HEK293 (cell line): ENCODE data around the gene GALK1.
A peak's percentile ranks its signal among the peaks of the same experiment; 100 is the strongest.

Experiments
- GLI2 ChIP-seq: fragments of 450-650 bp; formaldehyde crosslinking; IDR thresholded peaks from 2 replicates; pipeline ENCODE4; 2017; ENCODE audit warnings: missing biosample characterization, missing genetic modification characterization, low read depth, borderline replicate concordance
- HOXC10 ChIP-seq: sonication (generic); formaldehyde crosslinking; IDR thresholded peaks from 2 replicates; pipeline ENCODE4 v1.8.1; 2023; ENCODE audit warnings: mild to moderate bottlenecking, missing genetic modification reagents
- MYNN ChIP-seq: fragments of 450-650 bp; formaldehyde crosslinking; IDR thresholded peaks from 2 replicates; pipeline ENCODE4 v1.5.1; 2016; ENCODE audit warnings: missing biosample characterization, missing genetic modification characterization, borderline replicate concordance
- TCF7L2 ChIP-seq: IDR thresholded peaks from 2 replicates; pipeline ENCODE4 v1.6.1; 2011; ENCODE audit warnings: low read depth, mild to moderate bottlenecking, inconsistent platforms, low read length, moderate library complexity, borderline replicate concordance
- ZBTB49 ChIP-seq: fragments of 450-650 bp; formaldehyde crosslinking; IDR thresholded peaks from 2 replicates; pipeline ENCODE4 v1.5.1; 2016; ENCODE audit warnings: missing biosample characterization, missing genetic modification characterization, low read depth
- ZBTB8A ChIP-seq: fragments of 450-650 bp; formaldehyde crosslinking; IDR thresholded peaks from 2 replicates; pipeline ENCODE4 v1.5.1; 2016; ENCODE audit warnings: missing biosample characterization, missing genetic modification characterization
- ZNF10 ChIP-seq: fragments of 450-650 bp; formaldehyde crosslinking; IDR thresholded peaks from 2 replicates; pipeline ENCODE4 v1.5.1; 2017; ENCODE audit warnings: missing biosample characterization, missing genetic modification characterization
- ZNF121 ChIP-seq: fragments of 450-650 bp; formaldehyde crosslinking; IDR thresholded peaks from 2 replicates; pipeline ENCODE4 v1.5.1; 2016; ENCODE audit warnings: missing biosample characterization, missing genetic modification characterization
- ZNF132 ChIP-seq: fragments of 450-650 bp; formaldehyde crosslinking; IDR thresholded peaks from 2 replicates; pipeline ENCODE4 v1.5.1; 2017; ENCODE audit warnings: missing biosample characterization, missing genetic modification characterization, borderline replicate concordance
- ZNF140 ChIP-seq: fragments of 450-650 bp; formaldehyde crosslinking; IDR thresholded peaks from 2 replicates; pipeline ENCODE4 v1.5.1; 2016; ENCODE audit warnings: missing biosample characterization, missing genetic modification characterization
- ZNF169 ChIP-seq: fragments of 450-650 bp; formaldehyde crosslinking; IDR thresholded peaks from 2 replicates; pipeline ENCODE4 v1.5.1; 2016; ENCODE audit warnings: missing biosample characterization, missing genetic modification characterization
- ZNF174 ChIP-seq: fragments of 450-650 bp; formaldehyde crosslinking; IDR thresholded peaks from 2 replicates; pipeline ENCODE4 v1.5.0; 2017; ENCODE audit warnings: missing biosample characterization, mild to moderate bottlenecking, missing genetic modification characterization
- ZNF221 ChIP-seq: fragments of 450-650 bp; formaldehyde crosslinking; IDR thresholded peaks from 2 replicates; pipeline ENCODE4 v1.5.1; 2017; ENCODE audit warnings: missing biosample characterization, missing genetic modification characterization, borderline replicate concordance
- ZNF248 ChIP-seq: fragments of 450-650 bp; formaldehyde crosslinking; IDR thresholded peaks from 2 replicates; pipeline ENCODE4 v1.5.1; 2017; ENCODE audit warnings: missing biosample characterization, missing genetic modification characterization
- ZNF341 ChIP-seq: fragments of 450-650 bp; formaldehyde crosslinking; IDR thresholded peaks from 2 replicates; pipeline ENCODE4; 2016; ENCODE audit warnings: low read depth, missing biosample characterization, missing genetic modification characterization
- ZNF354C ChIP-seq: fragments of 450-650 bp; formaldehyde crosslinking; IDR thresholded peaks from 2 replicates; pipeline ENCODE4 v1.5.1; 2016; ENCODE audit warnings: missing biosample characterization, missing genetic modification characterization, low read depth, borderline replicate concordance
- ZNF362 ChIP-seq: fragments of 450-650 bp; formaldehyde crosslinking; IDR thresholded peaks from 2 replicates; pipeline ENCODE4 v1.5.1; 2016; ENCODE audit warnings: missing biosample characterization, missing genetic modification characterization
- ZNF426 ChIP-seq: fragments of 450-650 bp; formaldehyde crosslinking; IDR thresholded peaks from 2 replicates; pipeline ENCODE4 v1.5.1; 2017; ENCODE audit warnings: missing biosample characterization, missing genetic modification characterization, mild to moderate bottlenecking, inconsistent platforms, moderate library complexity
- ZNF510 ChIP-seq: fragments of 450-650 bp; formaldehyde crosslinking; IDR thresholded peaks from 2 replicates; pipeline ENCODE4 v1.5.1; 2018; ENCODE audit warnings: mild to moderate bottlenecking, missing genetic modification characterization, missing biosample characterization; ENCODE audit not compliant: insufficient replicate concordance
- ZNF513 ChIP-seq: fragments of 450-650 bp; IDR thresholded peaks from 2 replicates; pipeline ENCODE4 v1.5.1; 2018; ENCODE audit warnings: missing biosample characterization, missing genetic modification characterization
- ZNF521 ChIP-seq: fragments of 450-650 bp; formaldehyde crosslinking; IDR thresholded peaks from 2 replicates; pipeline ENCODE4 v1.5.1; 2017; ENCODE audit warnings: missing biosample characterization, mild to moderate bottlenecking, missing genetic modification characterization
- ZNF571 ChIP-seq: fragments of 450-650 bp; formaldehyde crosslinking; IDR thresholded peaks from 2 replicates; pipeline ENCODE4 v1.5.0; 2017; ENCODE audit warnings: missing biosample characterization, missing genetic modification characterization
- ZNF596 ChIP-seq: fragments of 450-650 bp; IDR thresholded peaks from 2 replicates; pipeline ENCODE4 v1.5.0; 2018; ENCODE audit warnings: missing biosample characterization, mild to moderate bottlenecking, missing genetic modification characterization, moderate library complexity
- ZNF623 ChIP-seq: fragments of 450-650 bp; formaldehyde crosslinking; IDR thresholded peaks from 2 replicates; pipeline ENCODE4 v1.5.1; 2016; ENCODE audit warnings: missing biosample characterization, missing genetic modification characterization
- ZNF658 ChIP-seq: fragments of 450-650 bp; formaldehyde crosslinking; IDR thresholded peaks from 2 replicates; pipeline ENCODE4; 2016; ENCODE audit warnings: missing biosample characterization, missing genetic modification characterization
- ZNF707 ChIP-seq: fragments of 450-650 bp; formaldehyde crosslinking; IDR thresholded peaks from 2 replicates; pipeline ENCODE4 v1.5.1; 2016; ENCODE audit warnings: missing biosample characterization, missing genetic modification characterization
- ZNF747 ChIP-seq: fragments of 450-650 bp; formaldehyde crosslinking; IDR thresholded peaks from 2 replicates; pipeline ENCODE4 v1.5.1; 2016; ENCODE audit warnings: missing biosample characterization, missing genetic modification characterization
- ZNF777 ChIP-seq: fragments of 450-650 bp; formaldehyde crosslinking; IDR thresholded peaks from 2 replicates; pipeline ENCODE4 v1.5.1; 2017; ENCODE audit warnings: missing biosample characterization, missing genetic modification characterization, borderline replicate concordance
- ZSCAN18 ChIP-seq: fragments of 450-650 bp; formaldehyde crosslinking; IDR thresholded peaks from 2 replicates; pipeline ENCODE4 v1.5.1; 2016; ENCODE audit warnings: missing biosample characterization, missing genetic modification characterization
- TF ChIP-seq, protein P1 (sequence below): fragments of 450-650 bp; formaldehyde crosslinking; IDR thresholded peaks from 2 replicates; pipeline ENCODE4 v1.5.1; 2016; ENCODE audit warnings: missing biosample characterization, missing genetic modification characterization
- TF ChIP-seq, protein P2 (sequence below): fragments of 450-650 bp; formaldehyde crosslinking; IDR thresholded peaks from 2 replicates; pipeline ENCODE4 v1.5.1; 2016; ENCODE audit warnings: missing biosample characterization, missing genetic modification characterization

Gene GALK1

DNA sequence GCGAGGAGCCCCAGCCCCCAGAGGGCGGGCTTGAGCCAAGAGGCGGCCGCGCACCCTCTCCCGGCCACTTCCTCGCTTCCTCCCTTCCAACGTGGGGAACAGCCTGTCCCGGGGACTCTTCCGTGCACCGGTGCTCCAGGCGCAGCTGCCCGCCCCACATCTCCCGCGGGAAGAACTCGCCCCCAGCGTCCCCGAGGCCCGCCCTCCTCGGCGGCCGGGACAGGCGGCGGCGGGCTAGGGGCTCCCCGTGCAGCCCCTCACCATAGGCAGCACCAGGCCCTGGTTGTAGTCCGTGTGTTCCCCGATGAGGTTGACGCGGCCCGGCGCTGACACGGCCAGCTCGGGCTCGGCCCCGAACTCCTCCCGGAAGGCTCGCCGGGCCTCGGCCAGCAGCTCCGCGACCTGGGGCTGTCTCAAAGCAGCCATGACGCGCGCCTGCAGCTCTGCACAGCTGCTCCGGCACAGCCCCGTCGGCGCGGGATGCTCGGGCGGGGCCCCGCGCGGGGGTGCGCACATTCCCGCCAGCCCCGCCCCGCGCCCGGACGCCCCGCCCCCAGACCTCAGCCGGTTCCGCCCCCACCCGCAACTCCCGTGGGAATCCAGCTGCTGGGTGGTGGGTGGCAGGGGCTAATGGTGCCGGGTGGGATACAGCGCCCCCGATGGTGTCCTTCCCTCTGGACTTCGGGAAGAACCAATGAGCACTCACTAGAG lies at the start of gene GALK1 (continued):
- TF ChIP-seq ZNF777 (tag by site-specific recombination), result peak; percentile 91
- peak; percentile 94 for TF ChIP-seq ZNF341
- no peak for TF ChIP-seq ZNF596 (tag by site-specific recombination)
- TF ChIP-seq HOXC10 (CRISPR knock-in tag), result no peak
- no peak for TF ChIP-seq ZNF248 (tag by site-specific recombination)
- no peak for TF ChIP-seq ZNF362 (tag by site-specific recombination)
- TF ChIP-seq ZNF10 (tag by site-specific recombination), result no peak
- TF ChIP-seq ZNF221 (tag by site-specific recombination), result no peak
- TF ChIP-seq ZBTB8A (tag by site-specific recombination), result 0 out of 2 replicates have a peak, but pooled peaks have one; percentile 17
- no peak for TF ChIP-seq ZNF510 (tag by site-specific recombination)
- no peak for TF ChIP-seq ZNF707 (tag by site-specific recombination)
- TF ChIP-seq ZNF658 (tag by site-specific recombination), result no peak
- no peak for TF ChIP-seq ZNF571 (tag by site-specific recombination)
- no peak for TF ChIP-seq ZNF747 (tag by site-specific recombination)
- no peak for TF ChIP-seq ZNF121 (tag by site-specific recombination)
- no peak for TF ChIP-seq ZBTB49
- TF ChIP-seq, protein P1, sequence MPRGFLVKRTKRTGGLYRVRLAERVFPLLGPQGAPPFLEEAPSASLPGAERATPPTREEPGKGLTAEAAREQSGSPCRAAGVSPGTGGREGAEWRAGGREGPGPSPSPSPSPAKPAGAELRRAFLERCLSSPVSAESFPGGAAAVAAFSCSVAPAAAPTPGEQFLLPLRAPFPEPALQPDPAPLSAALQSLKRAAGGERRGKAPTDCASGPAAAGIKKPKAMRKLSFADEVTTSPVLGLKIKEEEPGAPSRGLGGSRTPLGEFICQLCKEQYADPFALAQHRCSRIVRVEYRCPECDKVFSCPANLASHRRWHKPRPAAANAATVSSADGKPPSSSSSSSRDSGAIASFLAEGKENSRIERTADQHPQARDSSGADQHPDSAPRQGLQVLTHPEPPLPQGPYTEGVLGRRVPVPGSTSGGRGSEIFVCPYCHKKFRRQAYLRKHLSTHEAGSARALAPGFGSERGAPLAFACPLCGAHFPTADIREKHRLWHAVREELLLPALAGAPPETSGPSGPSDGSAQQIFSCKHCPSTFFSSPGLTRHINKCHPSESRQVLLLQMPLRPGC (tag by site-specific recombination), result peak; percentile 9; the same call in 1 of the 2 replicates
- no peak for TF ChIP-seq TCF7L2
- no peak for TF ChIP-seq ZNF513
- TF ChIP-seq ZNF140, result no peak
- no peak for TF ChIP-seq MYNN
- TF ChIP-seq ZNF354C (tag by site-specific recombination), result no peak
- no peak for TF ChIP-seq ZNF426 (tag by site-specific recombination)
- TF ChIP-seq GLI2 (tag by site-specific recombination), result no peak
- TF ChIP-seq ZNF521 (tag by site-specific recombination), result no peak
- TF ChIP-seq ZNF169 (tag by site-specific recombination), result no peak
- TF ChIP-seq ZSCAN18 (tag by site-specific recombination), result no peak
- TF ChIP-seq, protein P2, sequence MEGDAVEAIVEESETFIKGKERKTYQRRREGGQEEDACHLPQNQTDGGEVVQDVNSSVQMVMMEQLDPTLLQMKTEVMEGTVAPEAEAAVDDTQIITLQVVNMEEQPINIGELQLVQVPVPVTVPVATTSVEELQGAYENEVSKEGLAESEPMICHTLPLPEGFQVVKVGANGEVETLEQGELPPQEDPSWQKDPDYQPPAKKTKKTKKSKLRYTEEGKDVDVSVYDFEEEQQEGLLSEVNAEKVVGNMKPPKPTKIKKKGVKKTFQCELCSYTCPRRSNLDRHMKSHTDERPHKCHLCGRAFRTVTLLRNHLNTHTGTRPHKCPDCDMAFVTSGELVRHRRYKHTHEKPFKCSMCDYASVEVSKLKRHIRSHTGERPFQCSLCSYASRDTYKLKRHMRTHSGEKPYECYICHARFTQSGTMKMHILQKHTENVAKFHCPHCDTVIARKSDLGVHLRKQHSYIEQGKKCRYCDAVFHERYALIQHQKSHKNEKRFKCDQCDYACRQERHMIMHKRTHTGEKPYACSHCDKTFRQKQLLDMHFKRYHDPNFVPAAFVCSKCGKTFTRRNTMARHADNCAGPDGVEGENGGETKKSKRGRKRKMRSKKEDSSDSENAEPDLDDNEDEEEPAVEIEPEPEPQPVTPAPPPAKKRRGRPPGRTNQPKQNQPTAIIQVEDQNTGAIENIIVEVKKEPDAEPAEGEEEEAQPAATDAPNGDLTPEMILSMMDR (tag by site-specific recombination), result peak; percentile 93
- no peak for TF ChIP-seq ZNF132 (tag by site-specific recombination)
- TF ChIP-seq ZNF623 (tag by site-specific recombination), result no peak
- no peak for TF ChIP-seq ZNF174 (tag by site-specific recombination)
